ENCODE measurements around the gene RAB40C.

Gene RAB40C

GRCh38 chr16:578870-579405, 10.9 kb upstream of the RAB40C start:
- FAIRE-seq: peak; percentile 92
- TF ChIP-seq TAF1 (IDR thresholded peaks at IDR 0.05; ENCODE audit: borderline replicate concordance, low read depth, low read length) (no peak), POLR2AphosphoS5 (IDR thresholded peaks at IDR 0.05; ENCODE audit: low read depth, low read length) (no peak), POLR2A (IDR thresholded peaks at IDR 0.05; ENCODE audit: low read depth, low read length) (no peak)
- DNase-seq (ENCODE audit: insufficient read length): peak; percentile 91

GRCh38 chr16:580141-580945, 9.5 kb upstream of the RAB40C start:
- DNase-seq (ENCODE audit: insufficient read length) (no peak), FAIRE-seq (no peak)
- TF ChIP-seq POLR2A (IDR thresholded peaks at IDR 0.05; ENCODE audit: low read depth, low read length): no peak
- no peak for TF ChIP-seq TAF1 (IDR thresholded peaks at IDR 0.05; ENCODE audit: borderline replicate concordance, low read depth, low read length)
- TF ChIP-seq POLR2AphosphoS5 (IDR thresholded peaks at IDR 0.05; ENCODE audit: low read depth, low read length): no peak

- FAIRE-seq: no peak
- TF ChIP-seq POLR2AphosphoS5 (IDR thresholded peaks at IDR 0.05; ENCODE audit: low read depth, low read length) (no peak), POLR2A (IDR thresholded peaks at IDR 0.05; ENCODE audit: low read depth, low read length) (no peak), TAF1 (IDR thresholded peaks at IDR 0.05; ENCODE audit: borderline replicate concordance, low read depth, low read length) (no peak)
- no peak for DNase-seq (ENCODE audit: insufficient read length)
Measured at GRCh38 chr16:580946-581498, 8.8 kb upstream of the RAB40C start.

GRCh38 chr16:582218-582613, 7.7 kb upstream of the RAB40C start:
- TF ChIP-seq POLR2A (IDR thresholded peaks at IDR 0.05; ENCODE audit: low read depth, low read length) (no peak), TAF1 (IDR thresholded peaks at IDR 0.05; ENCODE audit: borderline replicate concordance, low read depth, low read length) (no peak), POLR2AphosphoS5 (IDR thresholded peaks at IDR 0.05; ENCODE audit: low read depth, low read length) (no peak)
- FAIRE-seq (no peak), DNase-seq (ENCODE audit: insufficient read length) (no peak)

- FAIRE-seq: no peak
- no peak for TF ChIP-seq POLR2AphosphoS5 (IDR thresholded peaks at IDR 0.05; ENCODE audit: low read depth, low read length)
- no peak for TF ChIP-seq POLR2A (IDR thresholded peaks at IDR 0.05; ENCODE audit: low read depth, low read length)
- TF ChIP-seq TAF1 (IDR thresholded peaks at IDR 0.05; ENCODE audit: borderline replicate concordance, low read depth, low read length): no peak
- no peak for DNase-seq (ENCODE audit: insufficient read length)
Measured at GRCh38 chr16:582614-583331, 7.1 kb upstream of the RAB40C start.

- no peak for TF ChIP-seq POLR2AphosphoS5 (IDR thresholded peaks at IDR 0.05; ENCODE audit: low read depth, low read length)
- no peak for TF ChIP-seq POLR2A (IDR thresholded peaks at IDR 0.05; ENCODE audit: low read depth, low read length)
- no peak for TF ChIP-seq TAF1 (IDR thresholded peaks at IDR 0.05; ENCODE audit: borderline replicate concordance, low read depth, low read length)
- DNase-seq (ENCODE audit: insufficient read length) (no peak), FAIRE-seq (no peak)
Measured at GRCh38 chr16:583470-583814, 6.4 kb upstream of the RAB40C start.

- no peak for DNase-seq (ENCODE audit: insufficient read length)
- TF ChIP-seq POLR2AphosphoS5 (IDR thresholded peaks at IDR 0.05; ENCODE audit: low read depth, low read length) (no peak), POLR2A (IDR thresholded peaks at IDR 0.05; ENCODE audit: low read depth, low read length) (no peak)
- no peak for FAIRE-seq
Measured at GRCh38 chr16:583815-584591, 5.9 kb upstream of the RAB40C start.

GRCh38 chr16:585351-585750, 4.5 kb upstream of the RAB40C start:
- no peak for FAIRE-seq
- DNase-seq (ENCODE audit: insufficient read length): no peak
- no peak for TF ChIP-seq POLR2AphosphoS5 (IDR thresholded peaks at IDR 0.05; ENCODE audit: low read depth, low read length)
- TF ChIP-seq TAF1 (IDR thresholded peaks at IDR 0.05; ENCODE audit: borderline replicate concordance, low read depth, low read length): no peak
- TF ChIP-seq POLR2A (IDR thresholded peaks at IDR 0.05; ENCODE audit: low read depth, low read length): no peak; the same call in 1 of the 2 replicates

GRCh38 chr16:586047-586644, 3.7 kb upstream of the RAB40C start:
- TF ChIP-seq POLR2AphosphoS5 (IDR thresholded peaks at IDR 0.05; ENCODE audit: low read depth, low read length) (no peak; the same call in 1 of the 2 replicates), TAF1 (IDR thresholded peaks at IDR 0.05; ENCODE audit: borderline replicate concordance, low read depth, low read length) (no peak), POLR2A (IDR thresholded peaks at IDR 0.05; ENCODE audit: low read depth, low read length) (no peak)
- no peak for DNase-seq (ENCODE audit: insufficient read length)
- FAIRE-seq: no peak

- no peak for FAIRE-seq
- no peak for DNase-seq (ENCODE audit: insufficient read length)
- TF ChIP-seq POLR2AphosphoS5 (IDR thresholded peaks at IDR 0.05; ENCODE audit: low read depth, low read length) (no peak), POLR2A (IDR thresholded peaks at IDR 0.05; ENCODE audit: low read depth, low read length) (no peak), TAF1 (IDR thresholded peaks at IDR 0.05; ENCODE audit: borderline replicate concordance, low read depth, low read length) (no peak)
Measured at GRCh38 chr16:586645-587590, 2.9 kb upstream of the RAB40C start.
